ENCODE results near the gene FFAR4. TPM values are rescaled to one million over a fixed set of nuclear protein-coding genes. Genes with fewer than 3 reads are reported as not detected.

The FFAR4 gene
- total RNA-seq, 1 donor from 2014 or later, result 0.04 TPM

GRCh38 chr10:93580828-93581227, 14.4 kb downstream of the FFAR4 start:
- Histone ChIP-seq H3K9ac (no peak overlapping the region), H3K79me2 (ENCODE audit: low read depth) (no peaks in the 10 kb centered on the region), H4K20me1 (ENCODE audit: low read depth) (no peaks in the 10 kb centered on the region), H3F3A (ENCODE audit: low read depth) (no peaks in the 10 kb centered on the region), H3K9me3 (ENCODE audit: low read depth) (no peaks in the 10 kb centered on the region), H3K4me1 (no peaks in the 10 kb centered on the region), H3K36me3 (no peaks in the 10 kb centered on the region), H3K4me3 (no peak overlapping the region), H3K27ac (no peak overlapping the region), H3K27me3 (no peaks in the 10 kb centered on the region), H3K4me2 (no peak overlapping the region), H2AFZ (replicated peaks) (no peak overlapping the region)
- Mint-ChIP-seq H3K4me3 (peak overlapping the region; percentile 12), H3K27ac (peak overlapping the region; percentile 62), H3K27me3 (ENCODE audit: insufficient read depth, low read depth) (peaks cover 21% of the 10 kb centered on the region), H3K36me3 (no peaks in the 10 kb centered on the region), H3K9me3 (peaks cover 3% of the 10 kb centered on the region), H3K4me1 (peaks cover 24% of the 10 kb centered on the region)
- peak; percentile 86 for DNase-seq (ENCODE audit: low spot score)
- no peak for TF ChIP-seq EZH2phosphoT487 (IDR thresholded peaks at IDR 0.05)
- TF ChIP-seq, protein P1, sequence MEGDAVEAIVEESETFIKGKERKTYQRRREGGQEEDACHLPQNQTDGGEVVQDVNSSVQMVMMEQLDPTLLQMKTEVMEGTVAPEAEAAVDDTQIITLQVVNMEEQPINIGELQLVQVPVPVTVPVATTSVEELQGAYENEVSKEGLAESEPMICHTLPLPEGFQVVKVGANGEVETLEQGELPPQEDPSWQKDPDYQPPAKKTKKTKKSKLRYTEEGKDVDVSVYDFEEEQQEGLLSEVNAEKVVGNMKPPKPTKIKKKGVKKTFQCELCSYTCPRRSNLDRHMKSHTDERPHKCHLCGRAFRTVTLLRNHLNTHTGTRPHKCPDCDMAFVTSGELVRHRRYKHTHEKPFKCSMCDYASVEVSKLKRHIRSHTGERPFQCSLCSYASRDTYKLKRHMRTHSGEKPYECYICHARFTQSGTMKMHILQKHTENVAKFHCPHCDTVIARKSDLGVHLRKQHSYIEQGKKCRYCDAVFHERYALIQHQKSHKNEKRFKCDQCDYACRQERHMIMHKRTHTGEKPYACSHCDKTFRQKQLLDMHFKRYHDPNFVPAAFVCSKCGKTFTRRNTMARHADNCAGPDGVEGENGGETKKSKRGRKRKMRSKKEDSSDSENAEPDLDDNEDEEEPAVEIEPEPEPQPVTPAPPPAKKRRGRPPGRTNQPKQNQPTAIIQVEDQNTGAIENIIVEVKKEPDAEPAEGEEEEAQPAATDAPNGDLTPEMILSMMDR (IDR thresholded peaks at IDR 0.05), result no peak
- no peak for TF ChIP-seq EZH2 (IDR thresholded peaks at IDR 0.05)

DNA sequence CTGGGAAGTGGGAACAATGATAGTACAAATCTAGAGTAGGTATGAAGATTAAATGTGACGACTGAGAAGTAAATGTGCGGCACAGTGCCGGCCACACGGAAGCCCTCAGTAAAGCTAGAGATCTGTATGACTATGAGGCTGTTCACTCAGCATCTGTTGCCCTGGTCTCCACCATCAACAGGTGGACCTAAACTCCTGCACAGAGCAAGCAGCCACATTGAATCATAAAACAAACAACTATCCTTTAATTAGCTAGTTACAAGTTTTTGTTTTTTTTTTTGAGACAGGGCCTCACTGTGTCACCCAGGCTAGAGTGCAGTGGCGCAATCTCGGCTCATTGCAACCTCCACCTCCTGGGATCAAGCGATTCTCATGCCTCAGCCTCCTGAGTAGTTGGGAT, 18.0 kb downstream of the FFAR4 start:
- H3K27ac Mint-ChIP-seq, result peak overlapping the region; percentile 38
- DNase-seq (ENCODE audit: low spot score), result no peak
- Histone ChIP-seq H3K27me3 (no peaks in the 10 kb centered on the region), H3K36me3 (no peaks in the 10 kb centered on the region), H3K79me2 (ENCODE audit: low read depth) (no peaks in the 10 kb centered on the region), H3K9ac (no peak overlapping the region), H3K9me3 (ENCODE audit: low read depth) (no peaks in the 10 kb centered on the region), H2AFZ (replicated peaks) (no peak overlapping the region), H3K4me3 (no peak overlapping the region), H4K20me1 (ENCODE audit: low read depth) (no peaks in the 10 kb centered on the region), H3K4me2 (no peak overlapping the region), H3F3A (ENCODE audit: low read depth) (no peaks in the 10 kb centered on the region), H3K4me1 (no peaks in the 10 kb centered on the region), H3K27ac (no peak overlapping the region)
- H3K4me1 Mint-ChIP-seq, result peaks cover 22% of the 10 kb centered on the region
- H3K4me3 Mint-ChIP-seq, result no peak overlapping the region
- TF ChIP-seq EZH2 (IDR thresholded peaks at IDR 0.05) (no peak), EZH2phosphoT487 (IDR thresholded peaks at IDR 0.05) (no peak)
- TF ChIP-seq, protein P1 (IDR thresholded peaks at IDR 0.05), result no peak
- no peaks in the 10 kb centered on the region for H3K36me3 Mint-ChIP-seq
- peaks cover 13% of the 10 kb centered on the region for H3K27me3 Mint-ChIP-seq (ENCODE audit: insufficient read depth, low read depth)
- H3K9me3 Mint-ChIP-seq, result peaks cover 3% of the 10 kb centered on the region

GRCh38 chr10:93589648-93590562, 23.4 kb downstream of the FFAR4 start:
- no peak for DNase-seq (ENCODE audit: low spot score)
- H3K27me3 Mint-ChIP-seq (ENCODE audit: insufficient read depth, low read depth), result peaks cover 9% of the 10 kb centered on the region
- H2AFZ ChIP-seq (replicated peaks), result no peak overlapping the region

More at GRCh38 chr10:93589648-93590562, 23.4 kb downstream of the FFAR4 start:
- TF ChIP-seq EZH2phosphoT487 (IDR thresholded peaks at IDR 0.05), result no peak
- TF ChIP-seq, protein P1 (IDR thresholded peaks at IDR 0.05), result no peak
- no peak for TF ChIP-seq EZH2 (IDR thresholded peaks at IDR 0.05)
- no peaks in the 10 kb centered on the region for H3F3A ChIP-seq (ENCODE audit: low read depth)
- no peaks in the 10 kb centered on the region for H4K20me1 ChIP-seq (ENCODE audit: low read depth)
- no peak overlapping the region for H3K4me3 Mint-ChIP-seq
- H3K27ac Mint-ChIP-seq, result no peak overlapping the region
- no peaks in the 10 kb centered on the region for H3K36me3 ChIP-seq
- H3K9me3 Mint-ChIP-seq, result no peaks in the 10 kb centered on the region
- H3K4me1 Mint-ChIP-seq, result peaks cover 15% of the 10 kb centered on the region
- H3K27me3 ChIP-seq, result no peaks in the 10 kb centered on the region
- no peak overlapping the region for H3K4me2 ChIP-seq
- H3K27ac ChIP-seq, result no peak overlapping the region
- H3K36me3 Mint-ChIP-seq, result no peaks in the 10 kb centered on the region
- H3K79me2 ChIP-seq (ENCODE audit: low read depth), result no peaks in the 10 kb centered on the region
- no peaks in the 10 kb centered on the region for H3K9me3 ChIP-seq (ENCODE audit: low read depth)
- no peak overlapping the region for H3K9ac ChIP-seq
- H3K4me3 ChIP-seq, result no peak overlapping the region
- H3K4me1 ChIP-seq, result peaks cover 7% of the 10 kb centered on the region
